Measurements from ENCODE around the gene USE1. TPM values are rescaled to one million over a fixed set of nuclear protein-coding genes. Genes with fewer than 3 reads are reported as not detected.

The USE1 gene
- total and polyA plus RNA-seq, 9 of the 15 experiments (the other 6 are each of a cell fraction or from before 2014, with no cell fraction given), result 17.3 to 52.4 (median 34.0) TPM

GRCh38 chr19:17215127-17215971, at the start of gene USE1 (continued):
- TF ChIP-seq AFF4 (CRISPR knock-in tag; IDR thresholded peaks at IDR 0.05) (0 out of 2 replicates have a peak, but pooled peaks have one; percentile 43), RBM34 (IDR thresholded peaks at IDR 0.05; ENCODE audit: borderline replicate concordance, insufficient read depth, low read length) (no peak), ZNF224 (CRISPR knock-in tag; IDR thresholded peaks at IDR 0.05) (no peak), ATF6 (CRISPR knock-in tag; IDR thresholded peaks at IDR 0.05) (peak; percentile 78), CSDE1 (IDR thresholded peaks at IDR 0.05) (0 out of 4 replicates have a peak, but pooled peaks of 1 of the 2 experiments have one; percentile 14), SAP30 (IDR thresholded peaks at IDR 0.05; ENCODE audit: borderline replicate concordance, insufficient read depth, low read depth, low read length, poor library complexity, severe bottlenecking) (peak; percentile 57), ESRRA (IDR thresholded peaks at IDR 0.05; ENCODE audit: borderline replicate concordance, low read depth) (peak; percentile 67), E4F1 (CRISPR knock-in tag; IDR thresholded peaks at IDR 0.05; ENCODE audit: borderline replicate concordance) (no peak), RFX5 (IDR thresholded peaks at IDR 0.05; ENCODE audit: low read depth, low read length) (no peak), ZNF134 (CRISPR knock-in tag; conservative IDR thresholded peaks at IDR 0.05) (no peak), ZC3H4 (CRISPR knock-in tag; IDR thresholded peaks at IDR 0.05; ENCODE audit: borderline replicate concordance) (no peak), ZBTB9 (CRISPR knock-in tag; IDR thresholded peaks at IDR 0.05) (peak; percentile 26; the same call in 1 of the 2 replicates), ZNF76 (CRISPR knock-in tag; IDR thresholded peaks at IDR 0.05; ENCODE audit: borderline replicate concordance) (no peak), YY1 (IDR thresholded peaks at IDR 0.05; ENCODE audit: borderline replicate concordance in 1 of 3, control insufficient read depth in 1 of 3, extremely low read depth in 1 of 3, insufficient read depth in 3 of 3, insufficient read length in 1 of 3, insufficient replicate concordance in 2 of 3, low read depth in 1 of 3, low read length in 2 of 3) (peak; percentile 97 to 100 (median 99)), TAF7 (tag; IDR thresholded peaks at IDR 0.05) (peak; percentile 98)

Data from K562 (cell line).